Adipose tissue (tissue), 3 donors: ENCODE measurements around the gene EVI5L. TPM values are rescaled to one million over a fixed set of nuclear protein-coding genes. Genes with fewer than 3 reads are reported as not detected.

Source experiments
- H3K27ac ChIP-seq: one replicate; pipeline ENCODE4 v1.5.1; 2013; ENCODE audit warnings: low read depth, low read length
- WGBS, 3 donors: extraction: QIAGEN DNeasy Blood & Tissue Kit; methylation state at CpG; one replicate each; pipeline ENCODE4 v1.1.7; 2013; 5-methylcytosine and 5-hydroxymethylcytosine counted together
- polyA plus RNA-seq, 3 donors: library from polyadenylated mRNA; stranded (reverse); fragments of 200-250 nt; gene quantifications; one replicate each; pipeline ENCODE4 v1.2.3, GENCODE V29; 2013
- donor health status: healthy with polysubstance abuse.
- donor health status: Bipolar disorder and iron deficiency.
- donor health status: healthy.

Gene EVI5L
- polyA plus RNA-seq, 3 donors, result 3.9 to 10.2 (median 8.4) TPM

DNA sequence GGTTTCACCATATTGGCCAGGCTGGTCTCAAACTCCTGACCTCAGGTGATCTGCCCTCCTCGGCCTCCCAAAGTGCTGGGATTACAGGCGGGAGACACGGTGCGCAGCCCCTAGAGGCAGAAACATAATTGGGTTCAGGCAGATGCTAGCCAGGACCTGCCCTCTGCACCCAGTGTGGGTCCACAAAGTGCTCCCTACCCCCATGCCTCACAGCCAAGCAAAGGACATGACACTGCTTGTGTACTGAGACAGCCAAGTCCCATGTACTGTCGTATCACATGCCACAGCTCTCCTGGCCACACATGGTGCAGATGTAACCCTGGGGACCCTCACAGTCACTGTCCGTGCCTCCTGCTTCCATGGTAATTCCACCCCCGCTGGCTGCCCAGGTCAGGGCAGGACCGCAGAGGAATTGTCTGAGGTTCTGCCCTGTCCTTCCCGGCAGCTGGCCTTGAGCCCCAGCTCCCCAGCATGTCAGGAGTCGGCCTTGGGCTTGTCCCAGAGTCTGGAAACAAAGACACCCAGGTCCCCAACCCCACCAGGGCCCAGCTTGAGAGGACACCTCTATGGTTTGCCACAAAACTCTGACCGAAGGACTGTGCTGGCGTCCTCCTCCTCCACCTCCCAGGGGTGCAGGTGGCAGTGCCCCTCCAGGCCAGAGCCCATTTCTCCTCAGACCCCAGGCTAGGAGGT lies 36.5 kb downstream of the EVI5L start:
- H3K27ac ChIP-seq, result no peak overlapping the region
- 58 to 75% (median 66%) methylated on average over 12 of the region's 12 CpGs for WGBS, 3 donors

DNA sequence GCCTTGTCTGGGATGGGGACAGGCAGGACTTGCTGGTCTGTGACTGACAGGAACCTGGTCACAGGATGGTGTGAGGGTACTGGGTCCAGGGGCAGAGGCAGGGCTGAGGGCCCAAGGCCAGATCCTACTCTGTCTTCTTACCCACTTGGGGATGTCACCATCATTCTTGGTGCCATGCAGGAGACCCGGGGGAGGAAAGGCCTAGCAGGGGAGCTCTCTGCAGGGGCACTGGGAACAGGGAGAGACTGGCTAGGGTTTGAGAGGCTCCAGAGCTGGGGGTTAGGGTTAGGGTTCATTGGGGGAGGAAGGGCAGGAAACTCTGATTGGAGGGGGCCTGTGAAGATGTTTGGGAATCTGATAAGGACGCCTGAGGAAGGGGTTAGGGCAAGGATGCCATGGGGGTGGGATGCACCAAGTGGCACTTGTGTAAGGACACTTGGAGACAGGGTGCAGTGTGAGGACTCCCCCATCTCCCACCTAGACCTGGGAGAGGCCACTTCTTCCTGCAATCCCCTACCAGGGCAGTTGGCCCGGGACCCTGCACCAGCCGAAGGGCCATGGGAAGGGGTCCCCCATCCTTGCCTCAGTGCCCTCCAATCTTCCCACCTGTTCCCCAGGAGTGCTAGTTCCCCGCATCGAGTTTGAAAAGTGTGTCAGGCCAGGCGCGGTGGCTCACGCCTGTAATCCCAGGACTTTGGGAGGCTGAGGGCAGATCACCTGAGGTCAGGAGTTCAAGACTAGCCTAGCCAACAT lies 37.2 kb downstream of the EVI5L start:
- WGBS, 3 donors, result 88 to 91% (median 90%) methylated on average over 9 of the region's 9 CpGs
- H3K27ac ChIP-seq, result no peak overlapping the region

DNA sequence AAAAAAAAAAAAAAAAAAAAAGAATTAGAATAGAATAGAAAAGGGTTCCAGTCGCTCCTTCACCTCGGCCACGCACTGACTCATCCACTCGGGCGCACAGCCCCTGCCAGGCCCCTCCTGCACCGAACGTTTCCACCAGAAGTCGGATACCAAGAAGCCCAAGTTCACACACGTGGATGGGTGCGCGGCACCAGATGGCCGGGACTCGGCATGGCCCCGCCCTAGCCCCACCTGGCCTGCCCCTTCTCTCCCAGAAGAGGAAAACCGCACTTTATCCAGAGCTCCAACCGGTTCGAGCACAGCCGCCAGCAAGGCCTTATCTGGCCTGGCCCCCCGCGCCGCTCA lies 38.3 kb downstream of the EVI5L start:
- WGBS, 3 donors, result 12 to 35% (median 17%) methylated on average over 18 to 21 of the region's 21 CpGs
- no peak overlapping the region for H3K27ac ChIP-seq

DNA sequence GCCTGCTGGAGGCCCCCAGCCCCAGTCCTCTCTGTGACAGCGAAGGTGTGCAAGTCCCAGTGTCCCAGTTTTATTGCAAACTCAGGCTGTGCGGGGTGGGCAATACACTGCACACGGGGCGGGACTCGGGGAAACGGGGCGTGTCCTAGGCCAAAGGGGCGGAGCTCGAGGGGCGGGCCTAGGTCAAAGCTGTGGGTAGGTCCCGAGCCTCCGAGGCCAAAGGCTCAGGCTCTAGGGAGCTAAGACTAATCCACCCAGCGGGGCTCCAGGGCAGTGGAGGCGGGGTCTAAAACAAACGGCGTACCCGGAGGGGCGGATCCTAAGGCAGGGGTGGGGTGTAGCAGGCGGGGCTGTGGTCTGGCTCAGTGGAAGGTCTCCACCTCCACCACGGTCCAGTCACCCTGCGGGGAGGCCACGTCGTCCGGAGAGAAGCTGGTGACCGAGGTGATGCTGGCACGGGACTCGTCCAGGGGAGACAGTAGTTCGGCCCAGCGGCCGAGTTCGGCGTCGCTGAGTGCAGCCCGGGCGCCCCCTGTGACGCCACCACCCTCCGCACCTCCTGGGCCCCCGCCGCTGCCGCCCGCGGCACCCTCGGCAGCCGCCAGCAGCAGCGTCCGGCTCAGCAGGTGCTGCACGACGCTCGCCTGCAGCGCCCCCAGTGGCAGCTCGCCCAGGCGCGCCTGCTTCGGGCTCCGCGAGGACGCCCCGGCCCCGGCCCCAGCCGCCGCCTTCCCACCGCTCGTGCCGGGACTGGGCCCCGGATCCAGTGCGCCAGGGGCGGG lies 38.8 kb downstream of the EVI5L start:
- 1 to 2% (median 1%) methylated on average over 50 to 67 of the region's 67 CpGs for WGBS, 3 donors
- H3K27ac ChIP-seq, result no peak overlapping the region

DNA sequence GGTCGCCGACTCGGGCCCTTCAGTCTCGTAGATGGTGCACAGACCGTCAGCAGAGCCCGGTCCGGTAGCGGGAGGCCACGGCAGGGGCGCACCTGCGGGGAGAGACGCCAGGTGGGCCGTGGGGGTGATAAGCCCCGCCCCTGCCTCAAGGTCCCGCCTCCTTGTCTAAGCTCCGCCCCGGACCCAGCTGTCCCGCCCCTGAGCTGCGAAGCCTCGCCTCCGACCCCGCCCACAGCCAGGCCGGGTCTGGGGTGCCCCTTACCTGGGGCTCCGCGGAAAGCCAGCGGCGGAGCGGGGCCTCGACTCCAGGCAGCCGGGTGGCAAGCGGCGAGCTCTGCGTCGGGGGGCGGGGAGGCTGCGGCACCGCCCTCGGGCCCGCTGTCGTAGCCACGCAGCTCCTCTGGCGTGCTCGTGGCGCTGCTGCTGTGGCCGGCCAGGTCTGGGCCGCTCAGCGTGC lies 39.5 kb downstream of the EVI5L start:
- H3K27ac ChIP-seq, result no peak overlapping the region
- 1 to 9% (median 1%) methylated on average over 29 to 47 of the region's 47 CpGs for WGBS, 3 donors

DNA sequence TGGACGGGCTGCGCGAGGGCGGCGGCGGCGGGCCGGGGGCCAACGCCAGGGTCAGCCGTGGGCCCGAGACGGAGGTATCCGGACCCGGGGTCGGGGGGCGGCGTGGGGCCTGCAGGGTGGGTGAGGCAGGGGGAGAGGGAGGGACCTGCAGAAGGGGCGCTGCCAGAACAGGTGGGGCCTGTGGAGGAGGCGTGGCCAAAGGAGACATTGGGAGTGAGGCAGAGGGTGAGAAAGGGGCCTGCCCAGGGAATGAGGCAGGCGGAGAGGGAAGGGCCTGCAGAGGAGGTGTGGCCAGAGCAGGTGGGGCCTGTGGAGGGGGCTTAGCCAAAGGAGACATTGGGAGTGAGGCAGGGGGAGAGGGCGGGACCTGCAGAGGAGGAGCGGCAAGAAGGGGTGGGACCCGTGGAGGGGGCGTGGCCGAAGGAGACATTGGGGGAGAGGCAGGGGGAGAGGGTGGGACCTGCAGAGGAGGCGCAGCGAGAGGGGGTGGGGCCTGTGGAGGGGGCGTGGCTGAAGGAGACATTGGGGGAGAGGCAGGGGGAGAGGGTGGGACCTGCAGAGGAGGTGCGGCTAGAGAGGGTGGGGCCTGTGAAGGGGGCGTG lies 40.0 kb downstream of the EVI5L start:
- no peak overlapping the region for H3K27ac ChIP-seq
- 12 to 31% (median 16%) methylated on average over 27 to 30 of the region's 30 CpGs for WGBS, 3 donors

DNA sequence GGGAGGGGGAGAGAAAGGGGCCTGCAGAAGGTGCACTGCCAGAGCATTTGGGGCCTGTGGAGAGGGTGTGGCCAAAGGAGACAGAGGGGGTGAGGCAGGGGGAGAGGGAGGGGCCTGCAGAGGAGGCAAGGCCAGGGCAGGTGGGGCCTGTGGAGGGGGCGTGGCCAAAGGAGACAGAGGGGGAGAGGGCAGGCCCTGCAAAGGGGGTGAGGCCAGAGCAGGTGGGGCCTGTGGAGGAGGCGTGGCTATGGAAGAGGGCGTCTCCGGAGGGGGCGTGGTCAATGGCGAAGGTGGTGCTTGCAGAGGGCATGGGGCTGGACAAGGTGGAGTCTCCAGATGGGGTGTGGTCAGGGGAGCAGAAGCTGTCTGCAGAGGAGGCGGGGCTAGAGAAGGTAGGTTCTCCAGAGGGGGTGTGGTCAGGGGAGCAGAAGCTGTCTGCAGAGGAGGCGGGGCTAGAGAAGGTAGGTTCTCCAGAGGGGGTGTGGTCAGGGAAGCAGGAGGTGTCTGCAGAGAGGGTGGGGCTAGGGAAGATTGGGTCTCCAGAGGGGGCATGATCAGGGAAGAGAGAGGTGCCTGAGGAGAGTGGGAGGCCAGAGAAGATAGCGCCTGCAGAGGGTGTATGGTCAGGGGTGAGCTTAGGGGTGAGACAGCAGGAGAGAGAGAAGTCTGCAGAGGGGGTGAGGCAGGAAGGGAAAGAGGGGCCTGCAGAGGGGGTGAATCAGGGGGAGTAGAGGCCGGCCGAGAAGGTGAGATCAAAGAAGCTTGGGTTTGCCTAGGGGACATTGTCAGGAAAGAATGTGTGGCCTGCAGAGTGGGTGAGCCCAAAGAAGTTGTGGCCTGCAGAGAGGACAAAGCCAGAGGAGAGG lies 40.8 kb downstream of the EVI5L start:
- WGBS, 3 donors, result 53 to 54% (median 53%) methylated on average over 10 to 11 of the region's 11 CpGs
- no peak overlapping the region for H3K27ac ChIP-seq

DNA sequence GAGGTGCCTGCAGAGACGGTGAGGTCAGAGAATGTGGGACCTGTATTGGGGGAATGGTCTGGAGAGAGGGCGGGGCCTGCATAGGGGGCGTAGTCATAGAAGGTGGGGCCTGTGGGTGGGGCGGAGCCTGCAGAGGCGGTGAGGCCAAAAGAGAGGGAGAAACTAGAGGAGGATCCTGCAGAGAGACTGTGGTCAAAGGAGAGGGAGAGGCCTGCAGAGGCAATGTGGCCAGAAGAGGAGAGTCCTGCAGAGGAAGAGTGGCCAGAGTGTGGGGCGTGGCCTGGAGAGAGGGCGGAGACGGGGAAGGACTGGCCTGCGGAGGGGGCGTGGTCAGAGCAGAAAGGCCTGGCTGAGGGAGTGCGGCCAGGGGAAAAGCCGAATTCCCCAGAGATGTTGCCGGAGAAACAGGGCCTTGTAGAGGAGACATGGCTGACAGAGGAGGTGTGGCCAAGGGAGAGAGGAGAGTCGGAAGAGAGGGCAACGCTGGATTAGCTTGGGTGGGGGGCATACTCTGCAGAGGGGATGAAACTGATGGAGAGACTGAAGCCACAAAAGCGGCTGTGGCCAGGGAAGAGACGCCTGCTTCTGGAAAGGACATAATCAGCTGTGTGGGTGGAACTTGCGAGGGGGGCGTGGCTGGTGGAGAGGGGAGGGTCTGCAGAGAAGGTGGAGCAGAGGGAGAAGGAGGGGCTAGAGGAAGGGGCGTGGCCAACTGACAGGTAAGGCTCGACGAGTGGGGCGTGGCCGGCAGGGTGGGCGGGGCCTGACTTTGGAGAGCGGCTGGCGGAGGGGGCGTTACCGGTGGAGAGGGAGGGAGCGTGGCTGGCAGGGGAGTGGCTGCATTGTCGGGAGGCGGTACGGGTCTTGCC lies 41.7 kb downstream of the EVI5L start:
- H3K27ac ChIP-seq, result no peak overlapping the region
- 4 to 12% (median 5%) methylated on average over 33 of the region's 33 CpGs for WGBS, 3 donors

DNA sequence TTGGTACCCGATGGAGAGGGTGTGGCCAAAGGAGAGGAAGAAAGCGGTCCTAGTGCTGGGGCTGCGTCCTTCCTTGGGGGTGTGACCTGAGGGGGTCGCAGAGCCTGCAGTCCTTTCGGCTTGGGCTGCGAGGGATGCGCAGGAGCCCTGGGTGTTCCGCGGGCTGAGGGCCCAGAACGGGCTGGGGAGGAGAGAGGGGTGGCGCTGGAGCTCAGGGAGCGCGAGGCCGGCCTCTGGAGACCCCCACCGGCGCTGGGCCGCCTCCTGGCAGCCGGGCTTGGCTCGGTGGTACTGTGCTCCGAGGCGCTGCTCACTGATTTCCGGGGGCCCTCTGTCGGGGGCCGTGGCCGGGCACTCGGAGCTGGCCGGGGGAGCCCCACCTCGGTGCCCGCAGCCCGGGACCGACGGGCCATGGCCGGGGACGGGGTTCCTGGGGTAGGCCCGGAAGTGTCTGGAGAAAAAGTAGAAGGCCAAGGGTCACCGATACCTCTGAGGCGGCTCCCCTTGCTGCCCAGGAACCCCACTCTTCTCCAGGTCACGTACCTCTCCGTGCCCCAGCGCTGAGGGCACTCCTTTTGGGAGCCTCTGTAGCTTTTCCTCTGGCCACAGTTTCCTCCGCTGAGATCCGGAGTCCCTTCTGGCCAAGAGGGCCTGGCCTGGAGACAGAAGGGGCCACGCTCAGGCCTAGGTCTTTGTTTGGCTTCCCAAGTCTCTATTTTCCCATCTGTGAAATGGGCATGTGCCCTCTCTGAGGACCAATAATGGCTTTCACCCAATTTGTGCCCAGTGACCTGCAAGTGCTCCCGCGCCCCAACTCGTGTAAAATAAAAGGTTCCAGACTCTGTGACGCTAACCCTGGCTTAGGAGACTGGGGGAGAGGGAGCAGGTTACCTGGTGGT lies 42.5 kb downstream of the EVI5L start:
- 47 to 75% (median 49%) methylated on average over 35 to 47 of the region's 47 CpGs for WGBS, 3 donors
- no peak overlapping the region for H3K27ac ChIP-seq

DNA sequence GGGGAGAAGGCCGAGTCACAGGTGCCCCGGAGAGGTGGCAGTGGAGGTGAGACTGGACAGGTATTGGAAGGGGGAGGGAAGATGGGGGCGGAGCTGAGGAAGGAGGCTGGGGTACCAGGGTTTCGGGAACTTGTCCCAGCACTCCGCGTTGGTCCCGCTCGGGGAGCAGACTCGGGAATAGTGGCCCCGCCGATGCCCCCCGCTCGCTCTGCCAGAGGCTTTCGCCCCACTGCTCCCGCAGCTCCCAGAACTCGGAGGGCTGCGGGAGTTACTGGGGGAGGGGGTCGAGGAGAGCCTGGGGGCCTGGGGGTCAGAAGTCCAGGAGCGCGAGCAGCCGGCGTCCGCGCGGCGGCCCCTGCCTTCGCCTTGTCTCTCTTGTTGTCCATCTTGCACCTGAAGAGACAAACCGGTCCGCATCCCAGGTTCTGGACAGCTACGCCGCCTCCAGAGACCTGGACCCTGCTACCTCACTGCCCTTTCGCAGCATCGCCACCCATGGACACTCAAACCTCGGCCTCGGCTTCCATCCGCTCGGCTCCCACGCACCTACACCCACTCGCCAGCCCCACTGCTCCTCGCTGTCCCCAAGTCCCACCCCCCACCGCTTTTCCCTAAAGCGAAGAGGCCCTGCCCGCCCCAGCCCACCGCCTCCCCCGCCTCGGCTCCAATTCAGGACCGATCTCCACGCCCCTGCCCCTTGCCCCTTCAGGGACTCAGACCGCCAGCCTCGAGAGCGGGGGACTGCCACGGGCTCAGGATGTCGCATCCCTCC lies 43.5 kb downstream of the EVI5L start:
- 13 to 52% (median 19%) methylated on average over 50 to 53 of the region's 53 CpGs for WGBS, 3 donors
- no peak overlapping the region for H3K27ac ChIP-seq

DNA sequence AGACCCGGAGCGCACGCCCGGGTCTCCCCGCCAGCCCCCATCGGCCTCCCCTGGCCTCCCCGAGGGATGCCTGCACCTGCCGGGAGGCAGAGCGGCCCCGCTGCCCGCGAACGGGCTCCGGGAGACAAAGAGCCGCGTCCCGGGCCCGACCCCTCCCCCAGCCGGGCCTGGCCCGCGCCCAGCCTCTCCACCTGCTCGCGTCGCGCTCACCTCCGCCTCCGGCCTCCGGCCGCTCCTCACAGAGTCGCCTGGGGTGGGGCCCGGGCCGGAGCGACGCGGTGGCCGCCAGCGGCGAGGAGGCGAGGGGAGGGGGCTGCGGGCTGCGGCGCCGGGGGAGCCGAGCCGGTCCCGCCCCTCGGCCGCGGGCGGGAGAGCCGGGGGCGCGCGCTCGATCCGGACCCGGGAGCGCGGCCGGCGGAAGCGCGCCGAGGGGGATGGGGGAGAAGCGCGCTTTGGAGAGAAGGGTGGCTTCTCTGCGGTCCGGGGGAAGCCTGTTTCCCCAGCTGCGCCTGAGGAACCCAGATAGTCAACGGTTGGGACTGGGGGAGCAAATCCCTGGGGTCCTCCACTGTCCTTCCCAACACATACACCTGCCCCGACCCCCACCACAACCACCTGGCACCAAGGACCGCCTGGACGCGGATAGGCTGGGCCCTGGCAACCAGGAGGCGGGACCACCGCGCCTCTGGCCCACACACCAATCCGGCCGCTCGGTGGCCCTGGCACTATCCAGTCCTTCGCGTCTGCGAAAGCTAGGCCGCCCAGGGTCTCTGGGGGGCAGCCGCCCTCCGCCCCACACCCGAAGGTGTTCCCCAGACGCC lies 44.3 kb downstream of the EVI5L start, which contains the start of gene PRR36:
PRR36 (minus strand) TSS at position 315 of the 821 bp plus-strand sequence. CDS start 701 bp downstream, outside the sequence.
- 2% methylated on average over 56 to 88 of the region's 88 CpGs for WGBS, 3 donors
- no peak within 1 kb of the TSS for H3K27ac ChIP-seq

DNA sequence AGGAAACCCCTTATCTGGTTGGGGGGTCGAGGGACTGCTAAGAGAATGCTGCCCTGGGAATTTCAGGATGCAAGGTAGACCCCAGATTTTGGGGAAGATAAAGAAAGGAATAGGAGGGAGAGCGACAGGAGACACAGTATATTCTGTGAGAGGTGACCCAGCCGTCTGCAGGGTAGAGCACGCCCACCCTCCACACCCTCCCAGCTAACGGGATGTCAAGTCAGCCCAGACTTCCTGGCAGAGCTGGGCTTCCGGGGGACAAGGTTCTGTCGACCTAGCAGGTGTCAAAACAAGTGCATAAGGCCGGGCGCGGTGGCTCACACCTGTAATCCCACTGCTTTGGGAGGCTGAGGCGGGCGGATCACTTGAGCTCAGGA lies 44.9 kb downstream of the EVI5L start:
- no peak overlapping the region for H3K27ac ChIP-seq
- 33% methylated on average over 12 of the region's 12 CpGs for WGBS, 3 donors

DNA sequence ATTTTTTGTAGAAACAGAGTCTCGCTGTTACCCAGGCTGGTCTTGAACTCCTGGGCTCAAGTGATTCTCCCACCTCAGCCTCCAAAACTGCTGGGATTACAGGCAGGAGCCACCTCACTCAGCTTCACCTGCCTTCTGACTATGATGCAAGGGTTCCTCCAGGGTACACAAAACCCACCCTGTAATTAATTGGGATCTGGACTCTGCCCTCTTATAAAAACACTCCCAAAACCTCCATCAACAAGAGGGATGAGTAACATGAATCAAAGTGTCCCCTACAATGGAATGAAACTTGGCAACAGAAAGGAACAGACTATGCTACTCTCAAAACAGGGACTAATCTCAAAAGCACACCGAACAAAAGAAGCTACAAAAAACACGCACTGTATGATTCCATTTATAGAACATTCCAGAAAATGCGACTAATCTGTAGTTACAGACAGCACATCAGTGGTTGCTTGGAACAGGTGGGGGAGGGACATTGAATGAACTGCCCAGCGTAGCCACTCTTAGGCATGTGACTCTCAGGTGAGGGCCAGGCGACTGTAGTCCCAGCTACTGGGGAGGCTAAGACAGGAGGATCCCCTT lies 47.3 kb downstream of the EVI5L start:
- no peak overlapping the region for H3K27ac ChIP-seq
- 76 to 78% (median 77%) methylated on average over 6 of the region's 6 CpGs for WGBS, 3 donors

DNA sequence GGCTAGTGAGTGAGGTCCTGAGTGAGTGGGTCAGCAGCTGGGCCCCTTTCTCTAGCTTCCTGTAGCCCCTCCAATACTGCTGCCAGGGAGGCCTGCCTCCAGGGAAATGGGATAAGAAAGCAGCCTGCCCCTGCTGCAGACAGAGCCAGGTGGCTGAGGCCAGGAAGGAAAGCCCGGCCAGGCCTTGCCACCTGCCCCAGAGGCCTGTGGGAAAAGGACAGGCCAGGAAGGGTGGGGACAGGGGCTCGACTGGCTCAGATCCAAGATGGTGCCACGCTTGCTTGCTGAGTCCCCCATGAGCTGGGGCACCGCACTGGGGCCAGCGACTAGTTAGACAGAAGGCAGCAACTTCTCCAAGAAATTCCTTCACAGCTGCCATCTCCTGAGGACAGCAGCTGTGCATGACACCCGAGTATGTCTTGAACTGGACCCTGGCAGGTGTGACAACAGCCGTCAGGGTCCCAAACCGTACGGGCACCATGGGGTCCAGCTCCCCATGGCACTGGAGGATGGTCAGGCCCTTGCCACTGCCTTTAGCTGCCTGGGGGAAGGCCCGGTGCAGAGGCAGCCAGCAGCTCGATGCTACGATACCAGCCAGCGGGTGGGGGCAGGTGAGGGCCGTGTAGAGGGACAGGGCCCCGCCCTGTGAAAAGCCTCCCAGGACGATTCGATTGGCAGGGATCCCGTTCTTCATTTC lies 49.2 kb downstream of the EVI5L start:
- no peak overlapping the region for H3K27ac ChIP-seq
- WGBS, 3 donors, result 76% methylated on average over 18 of the region's 18 CpGs
